Lung (tissue), 12 donors: Measurements from ENCODE around the gene GABARAPL2. TPM values are rescaled to one million over a fixed set of nuclear protein-coding genes. Genes with fewer than 3 reads are reported as not detected.

Source experiments
- ATAC-seq: fragments of 200-7000 bp; cut with Tn5 transposase; one replicate; pipeline ENCODE4 v1.9.1; 2020; ENCODE audit warnings: moderate number of reproducible peaks; ENCODE audit not compliant: insufficient read depth, low FRiP score
- DNase-seq, 3 donors: peaks; one replicate each; pipeline ENCODE4 v3.0.0-alpha.2; 2013 to 2017
- H3K27ac ChIP-seq, 2 donors: one replicate each; pipeline ENCODE4 v1.5.1; 2013; ENCODE audit warnings: mild to moderate bottlenecking in 2 of 2, moderate library complexity in 2 of 2, control low read depth in 1 of 2, inconsistent platforms in 1 of 2, low read depth in 1 of 2, low read length in 1 of 2
- H3K27me3 ChIP-seq, 3 donors: one replicate each; pipeline ENCODE4 v1.5.1; 2013; ENCODE audit warnings: low read length in 2 of 3; ENCODE audit not compliant: control insufficient read depth in 3 of 3, insufficient read depth in 3 of 3
- H3K36me3 ChIP-seq, 4 donors: one replicate each; pipeline ENCODE4 v1.5.1; 2013; ENCODE audit warnings: low read length in 4 of 4, mild to moderate bottlenecking in 1 of 4, moderate library complexity in 1 of 4; ENCODE audit not compliant: control insufficient read depth in 4 of 4, insufficient read depth in 4 of 4
- H3K4me1 ChIP-seq, 5 donors: one replicate each; pipeline ENCODE4 v1.5.1; 2013; ENCODE audit warnings: low read length in 5 of 5, mild to moderate bottlenecking in 2 of 5, moderate library complexity in 1 of 5; ENCODE audit not compliant: control insufficient read depth in 5 of 5, insufficient read depth in 5 of 5
- H3K4me3 ChIP-seq: one replicate; pipeline ENCODE4 v1.5.1; 2013; ENCODE audit warnings: mild to moderate bottlenecking, control low read depth, moderate library complexity
- H3K9ac ChIP-seq, 2 donors: one replicate each; pipeline ENCODE4 v1.5.1; 2013; ENCODE audit warnings: low read length in 2 of 2, control low read depth in 1 of 2; ENCODE audit not compliant: insufficient read depth in 1 of 2
- H3K9me3 ChIP-seq, 4 donors: one replicate each; pipeline ENCODE4 v1.5.1; 2013; ENCODE audit warnings: low read length in 3 of 4, mild to moderate bottlenecking in 1 of 4, moderate library complexity in 1 of 4; ENCODE audit not compliant: control insufficient read depth in 4 of 4, insufficient read depth in 3 of 4
- CTCF ChIP-seq: IDR thresholded peaks from 2 replicates; pipeline ENCODE4 v1.5.1; 2012; ENCODE audit warnings: mild to moderate bottlenecking; ENCODE audit errors: control extremely low read depth, extremely low read depth
- WGBS, 2 donors: extraction: QIAGEN DNeasy Blood & Tissue Kit; methylation state at CpG; one replicate each; pipeline ENCODE4 v1.1.7; 2013; 5-methylcytosine and 5-hydroxymethylcytosine counted together
- polyA plus RNA-seq, 2 donors: library from polyadenylated mRNA; stranded (reverse); fragments of 200-250 nt; gene quantifications; one replicate each; pipeline ENCODE4 v1.2.1, GENCODE V29; 2013
- total RNA-seq, 2 donors: library from RNA; depleted of rRNA in 1 of 2; stranded (reverse); fragments of >200 nt in 1 of 2; gene quantifications; one replicate each; pipeline ENCODE4 v1.2.1, GENCODE V29; 2014 to 2021
- donor health status: control.
- donor health status: control.
- donor health status: Bipolar disorder and iron deficiency.
- donor health status: healthy.
- donor health status: DM: yes; HTN: yes; CAD: no.

Gene GABARAPL2
- total and polyA plus RNA-seq, 4 donors: 72.9 to 180 (median 104) TPM

GRCh38 chr16:75606507-75606906, 40.3 kb downstream of the GABARAPL2 start:
- ATAC-seq: no peak
- Histone ChIP-seq H3K9ac (no peak overlapping the region), H3K36me3 (peaks cover 30 to 45% (median 38%) of the 10 kb centered on the region in 4 donors), H3K27ac (no peak overlapping the region), H3K27me3 (no peaks in the 10 kb centered on the region), H3K4me3 (no peak overlapping the region), H3K4me1 (no peaks in the 10 kb centered on the region), H3K9me3 (peaks cover 0 to 4% (median 1%) of the 10 kb centered on the region in 4 donors)
- WGBS, 2 donors: 95 to 100% methylated on average over 1 of the region's 1 CpG
- TF ChIP-seq CTCF: no peak
- DNase-seq: no peak

- H3K4me1 ChIP-seq: no peaks in the 10 kb centered on the region
- DNase-seq: no peak
- H3K27me3 ChIP-seq: no peaks in the 10 kb centered on the region
- 93 to 98% methylated on average over 4 of the region's 4 CpGs for WGBS, 2 donors
- H3K27ac ChIP-seq: no peak overlapping the region
- peaks cover 7 to 27% (median 19%) of the 10 kb centered on the region in 4 donors for H3K36me3 ChIP-seq
- no peak for ATAC-seq
- no peaks in the 10 kb centered on the region for H3K9me3 ChIP-seq
- no peak overlapping the region for H3K9ac ChIP-seq
- no peak for TF ChIP-seq CTCF
- no peak overlapping the region for H3K4me3 ChIP-seq
Observed at GRCh38 chr16:75614066-75614897, 48.1 kb downstream of the GABARAPL2 start.

- TF ChIP-seq CTCF: no peak
- Histone ChIP-seq H3K4me3 (no peak overlapping the region), H3K9me3 (no peaks in the 10 kb centered on the region), H3K9ac (no peak overlapping the region), H3K27ac (no peak overlapping the region), H3K4me1 (no peaks in the 10 kb centered on the region), H3K36me3 (peaks cover 4 to 30% (median 22%) of the 10 kb centered on the region in 4 donors), H3K27me3 (no peaks in the 10 kb centered on the region)
- WGBS, 2 donors: 97 to 100% methylated on average over 2 of the region's 2 CpGs
- no peak for DNase-seq
- no peak for ATAC-seq
Observed at GRCh38 chr16:75615619-75616018, 49.4 kb downstream of the GABARAPL2 start.
